Measurements from ENCODE around the gene USP10.

The USP10 gene

DNA sequence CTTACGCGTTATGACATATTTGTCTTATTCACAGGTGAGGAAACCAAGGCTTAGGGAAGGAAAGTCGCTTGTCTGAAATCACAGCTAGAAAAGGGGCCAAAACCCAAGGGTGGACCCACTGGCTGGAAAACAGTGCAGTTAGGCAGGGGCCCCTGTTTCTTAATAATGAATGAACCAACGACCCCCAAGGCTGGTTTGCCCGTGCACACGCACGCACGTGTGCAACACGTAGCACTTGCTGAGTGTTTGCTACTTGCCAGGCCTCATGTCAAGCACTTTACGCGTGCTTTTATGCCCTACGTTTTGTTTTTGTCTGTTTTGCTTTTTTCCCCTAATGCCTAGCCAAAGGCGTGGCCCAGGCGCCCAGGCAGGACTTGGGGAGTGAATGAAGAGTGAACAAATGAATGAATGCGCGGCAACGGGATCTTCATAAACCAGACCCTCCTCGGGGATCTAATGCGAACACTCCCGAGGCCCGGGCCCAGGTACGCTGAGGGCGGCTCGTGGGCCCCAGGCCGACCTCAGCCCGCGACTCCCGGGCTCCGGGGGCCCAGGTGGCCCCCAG lies 571 bp upstream of the USP10 start:
- no peak for DNase-seq (ENCODE audit: low read depth)

DNA sequence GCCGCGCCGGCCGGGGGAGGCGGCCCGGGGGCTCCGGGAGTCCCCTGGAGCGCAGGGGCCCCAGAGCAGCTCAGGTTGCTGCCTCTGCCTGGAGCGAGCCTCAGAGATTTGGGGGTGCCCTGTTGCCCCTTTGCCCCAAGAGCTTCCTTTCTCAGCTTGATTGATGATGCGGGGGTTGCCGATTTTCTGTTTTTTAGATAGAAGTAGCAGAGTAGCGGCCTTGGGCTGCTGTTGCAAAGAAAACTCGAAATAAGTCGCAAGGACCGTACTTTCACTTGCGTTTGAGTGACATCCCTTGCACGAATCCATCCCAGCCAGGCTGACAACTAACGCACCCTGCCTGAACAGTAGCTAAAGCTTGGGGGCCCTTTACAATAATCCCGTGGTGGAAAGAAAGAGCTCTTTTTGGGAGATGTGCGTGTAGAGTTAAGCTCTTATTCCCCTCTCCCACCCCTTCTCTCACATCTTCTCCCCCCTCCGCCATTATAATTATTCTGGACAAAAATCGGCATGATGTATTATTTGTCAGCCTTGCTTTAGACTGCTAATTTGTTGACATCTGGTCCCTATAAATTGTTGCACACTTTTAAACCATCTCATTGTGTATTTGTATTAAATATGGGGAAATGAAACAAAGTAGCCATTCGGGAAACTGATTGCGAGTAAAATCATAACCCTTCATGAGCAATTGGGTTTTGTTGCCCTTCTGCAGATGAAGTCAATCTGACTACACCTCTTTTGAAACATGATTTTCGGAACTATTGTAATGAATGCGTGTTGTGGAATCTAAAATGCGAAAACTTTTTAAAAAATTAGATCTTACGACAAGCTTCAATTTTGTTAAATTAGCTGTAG lies 873 bp downstream of the USP10 start:
- DNase-seq (ENCODE audit: low read depth): no peak

DNA sequence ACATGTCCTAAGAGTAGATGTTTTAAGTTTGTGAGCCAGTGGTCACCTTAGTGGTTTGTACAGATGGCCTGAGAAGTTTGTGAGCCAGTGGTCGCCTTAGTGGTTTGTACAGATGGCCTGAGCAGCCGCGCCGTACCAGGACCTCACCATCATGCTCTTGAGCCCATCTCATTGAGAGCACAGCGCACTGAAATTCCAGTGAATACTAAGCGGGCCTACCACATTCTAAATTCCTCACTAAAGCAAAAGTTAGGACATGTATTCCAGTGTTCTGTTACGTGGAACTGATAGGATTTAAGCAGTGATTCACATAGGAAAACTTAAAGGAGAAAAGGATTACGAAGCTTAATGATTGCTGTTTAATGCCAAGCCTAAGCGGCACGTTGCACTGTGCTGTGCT lies 3.9 kb downstream of the USP10 start:
- no peak for DNase-seq (ENCODE audit: low read depth)

DNA sequence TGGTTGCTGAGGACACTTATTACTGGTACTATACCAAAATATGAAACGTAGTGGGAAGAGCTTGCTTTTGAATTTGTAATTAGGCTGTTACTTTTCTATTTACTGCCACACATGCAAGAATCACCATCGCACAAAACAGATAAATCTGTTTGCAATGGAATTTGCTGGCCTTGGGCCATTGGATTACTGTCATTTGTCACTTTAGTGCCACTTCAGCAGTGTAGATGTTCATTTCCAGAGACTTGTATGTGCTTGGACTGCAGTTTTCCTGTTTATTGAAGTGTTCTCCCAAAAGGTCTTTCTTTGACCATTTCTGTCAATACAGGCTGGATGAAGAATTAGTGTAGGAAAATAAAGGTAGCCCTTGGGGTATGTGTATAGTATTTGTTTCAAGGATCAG lies 4.5 kb downstream of the USP10 start:
- no peak for DNase-seq (ENCODE audit: low read depth)

DNA sequence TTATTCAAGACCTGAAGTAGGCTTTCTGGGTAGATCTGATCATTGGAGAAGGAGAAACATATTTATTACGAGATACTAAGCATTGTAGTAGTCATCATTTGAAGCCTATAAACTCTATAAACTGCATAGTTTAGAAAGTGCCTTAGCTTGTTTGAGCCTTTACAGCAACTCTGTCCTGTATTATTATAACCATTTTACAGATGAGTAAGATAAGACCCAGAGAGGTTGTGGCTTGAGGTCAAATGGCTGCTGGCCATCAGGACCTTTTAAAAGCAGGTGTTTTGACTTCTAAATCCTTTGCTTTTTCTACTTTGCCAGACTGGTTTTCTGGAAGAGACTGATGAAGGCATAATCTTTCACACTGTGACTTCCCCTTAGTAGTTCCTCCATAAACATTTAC lies 7.1 kb downstream of the USP10 start:
- no peak for DNase-seq (ENCODE audit: low read depth)

DNA sequence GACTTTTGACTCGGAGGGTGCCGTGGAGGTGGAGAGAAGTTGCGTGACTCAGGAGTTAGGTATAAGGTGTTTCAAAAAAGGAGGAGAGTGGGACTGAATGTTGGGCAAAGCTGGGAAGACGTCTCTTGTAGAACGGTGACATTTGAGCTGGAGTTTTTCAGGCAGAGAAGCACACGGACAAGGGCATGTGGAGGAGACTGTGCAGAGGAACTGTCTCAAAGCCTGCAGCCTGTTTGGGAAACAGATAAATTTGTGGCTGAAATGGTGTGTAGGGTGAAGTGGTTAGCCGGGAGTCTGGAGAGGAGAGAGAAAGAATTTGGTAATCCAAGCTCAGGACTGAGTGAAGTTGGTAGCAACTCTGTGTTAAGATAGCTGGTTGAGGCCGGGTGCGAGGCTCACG lies 9.8 kb downstream of the USP10 start:
- no peak for DNase-seq (ENCODE audit: low read depth)

DNA sequence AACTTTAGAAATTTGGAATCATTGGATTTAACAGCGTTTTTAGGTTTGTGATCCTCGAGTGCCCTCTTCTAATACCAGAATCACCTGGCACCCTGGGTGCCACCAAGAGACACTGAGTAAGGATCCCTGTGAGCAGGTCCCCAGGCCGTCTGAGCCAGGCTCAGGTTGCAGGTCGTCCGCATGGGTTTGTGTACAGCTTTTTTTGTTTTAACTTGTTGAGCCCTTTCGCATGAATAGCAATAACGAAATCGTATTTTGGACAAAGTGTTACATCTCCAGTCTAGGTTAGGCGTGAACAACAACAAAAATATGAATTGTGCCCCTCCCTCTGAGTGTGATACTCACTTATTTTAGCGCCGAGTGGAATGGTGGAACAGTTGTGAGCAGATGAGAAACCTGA lies 10.9 kb downstream of the USP10 start:
- DNase-seq (ENCODE audit: low read depth): no peak

DNA sequence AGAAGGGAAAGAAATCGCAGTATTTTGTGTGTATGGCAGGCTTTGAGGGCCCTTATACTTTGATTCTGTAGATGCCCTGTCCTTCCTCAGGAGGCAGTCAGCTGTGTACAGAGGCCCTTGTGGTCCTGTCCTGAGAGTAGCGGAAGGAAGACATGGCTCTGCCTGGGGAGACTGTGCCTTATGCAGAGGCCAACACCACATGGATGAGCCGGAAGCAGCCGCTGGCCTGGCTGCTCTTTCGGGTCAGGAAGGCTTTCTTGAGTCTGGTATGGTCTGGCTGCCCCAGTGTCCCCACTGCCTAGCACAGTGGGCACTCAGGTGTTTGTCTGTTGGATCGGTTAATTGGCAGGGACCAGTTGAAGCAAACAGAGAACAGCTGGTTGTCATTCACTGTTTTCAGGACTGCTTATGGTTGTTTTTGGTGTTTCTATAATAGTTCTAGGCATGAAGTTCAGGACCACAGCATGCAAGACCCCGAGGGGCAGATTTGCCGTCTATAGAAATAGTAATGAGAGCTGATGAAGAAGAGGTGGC lies 12.4 kb downstream of the USP10 start:
- no peak for DNase-seq (ENCODE audit: low read depth)

DNA sequence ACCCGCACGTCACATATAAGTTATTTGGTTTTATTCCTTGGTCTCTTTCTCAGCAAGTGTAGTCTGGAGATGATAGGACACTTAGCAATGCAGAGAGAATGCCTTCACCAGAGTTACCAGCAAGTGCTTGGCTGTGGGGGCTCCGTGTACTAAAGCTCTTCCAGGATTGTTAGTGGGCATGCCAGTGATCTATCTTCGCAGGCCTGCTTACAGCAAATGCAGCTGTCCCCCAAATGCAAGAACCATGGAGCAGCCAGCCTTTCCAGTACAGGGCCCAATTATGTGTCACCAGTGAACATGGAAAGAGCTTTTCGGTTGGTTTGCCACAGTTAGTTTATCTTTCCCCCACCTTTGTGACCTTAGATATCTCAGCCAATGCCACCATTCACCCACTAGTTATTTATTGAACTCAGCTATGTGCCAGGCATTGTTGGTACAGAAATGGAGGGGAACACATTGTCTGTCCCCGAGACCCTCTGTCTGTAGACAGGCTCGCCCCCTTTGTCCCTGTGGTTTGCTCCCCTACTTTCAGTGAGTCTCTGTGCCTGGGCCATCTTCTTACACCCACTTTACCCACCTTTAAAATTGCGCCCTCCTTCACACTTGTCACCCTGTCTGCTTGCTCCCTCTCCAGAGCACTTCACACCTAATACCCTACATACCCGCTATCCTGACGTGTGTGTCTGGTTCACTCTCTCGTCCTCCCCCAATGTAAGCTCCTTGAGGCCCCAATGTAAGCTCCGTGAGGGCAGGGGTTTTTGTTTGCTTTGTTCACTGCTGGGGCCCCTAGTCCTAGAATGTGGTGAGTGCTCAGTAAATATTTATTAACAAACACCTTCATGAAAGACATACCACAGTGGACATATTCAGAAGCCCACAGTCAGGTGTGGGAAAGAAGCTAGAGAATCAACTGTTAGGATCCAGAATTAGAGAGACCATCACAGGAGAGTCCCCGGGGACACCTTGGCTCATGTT lies 13.3 kb downstream of the USP10 start:
- DNase-seq (ENCODE audit: low read depth): no peak

DNA sequence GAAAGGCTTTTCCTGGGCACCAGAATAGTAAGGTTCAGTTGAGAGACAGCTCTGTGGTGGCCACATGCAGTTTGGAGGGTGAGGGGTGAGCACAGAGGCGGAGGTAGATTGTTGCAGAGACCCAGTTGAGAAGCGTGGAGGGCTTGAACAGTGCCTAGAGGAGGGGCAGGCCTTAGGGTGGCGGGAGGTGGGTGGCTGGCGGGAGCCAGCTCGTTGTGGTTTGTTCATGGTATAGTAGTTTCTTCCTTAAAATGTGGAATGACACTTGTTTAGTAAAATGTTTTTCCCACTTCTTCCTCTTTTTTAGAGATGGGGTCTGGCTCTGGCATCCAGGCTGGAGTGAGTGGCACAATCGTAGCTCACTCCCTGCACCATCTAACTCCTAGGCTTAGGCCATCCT lies 14.2 kb downstream of the USP10 start:
- no peak for DNase-seq (ENCODE audit: low read depth)

DNA sequence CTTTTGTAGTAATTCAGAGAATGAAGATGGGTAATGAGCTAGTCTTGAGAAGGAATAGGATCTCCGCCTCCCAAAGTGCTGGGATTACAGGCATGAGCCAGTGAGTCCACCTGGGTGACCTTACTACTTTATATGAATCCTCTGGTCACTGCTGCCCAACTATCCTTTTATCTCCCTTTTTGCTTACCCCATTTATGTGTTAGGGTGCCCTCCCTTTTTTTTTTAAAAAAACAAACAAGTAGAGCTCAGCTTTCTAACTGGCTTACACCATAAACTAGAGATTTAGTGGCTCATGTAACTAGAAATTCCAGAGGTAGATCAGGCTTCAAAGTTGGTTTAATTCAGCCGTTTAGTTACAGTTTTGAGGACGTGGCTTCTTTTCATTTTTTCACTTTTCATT lies 15.6 kb downstream of the USP10 start:
- no peak for DNase-seq (ENCODE audit: low read depth)

DNA sequence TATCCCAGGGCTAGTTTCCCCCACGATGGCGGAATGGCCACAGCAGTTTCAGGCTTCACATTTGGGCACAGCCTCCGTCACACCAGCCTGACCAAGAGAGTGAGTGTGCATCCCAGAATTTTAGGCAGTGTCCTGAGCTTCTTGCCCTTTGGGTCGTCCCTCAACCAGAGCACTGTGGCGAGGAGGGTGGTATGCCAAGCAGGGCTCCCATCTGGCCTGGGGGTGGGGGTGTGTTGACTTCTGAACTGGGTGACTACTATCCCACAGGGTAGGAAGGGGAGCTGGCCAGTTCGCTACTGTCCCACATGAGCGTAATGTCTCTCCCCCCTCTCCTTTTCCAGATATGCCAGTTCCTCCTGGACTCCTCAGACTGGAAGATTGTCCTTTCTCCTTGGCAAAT lies 16.1 kb downstream of the USP10 start:
- no peak for DNase-seq (ENCODE audit: low read depth)

DNA sequence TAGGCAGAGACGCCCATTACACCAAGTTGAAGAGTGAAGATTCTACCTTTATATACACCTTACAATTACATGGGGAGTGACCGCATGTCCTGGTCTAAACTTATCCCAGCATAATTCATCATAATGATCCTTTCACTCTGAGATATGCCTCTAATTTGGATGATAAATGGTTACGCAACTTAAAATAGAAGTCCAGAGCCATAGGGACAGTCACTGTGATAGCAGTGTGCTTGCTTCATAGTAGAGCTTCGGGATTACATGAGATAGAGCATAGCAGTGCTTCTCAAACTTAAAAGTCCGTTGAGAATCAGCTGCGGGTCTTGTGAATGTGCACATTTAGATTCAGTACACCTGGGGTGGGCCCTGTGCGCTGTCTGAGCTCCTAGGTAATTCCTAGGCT lies 16.9 kb downstream of the USP10 start:
- no peak for DNase-seq (ENCODE audit: low read depth)

DNA sequence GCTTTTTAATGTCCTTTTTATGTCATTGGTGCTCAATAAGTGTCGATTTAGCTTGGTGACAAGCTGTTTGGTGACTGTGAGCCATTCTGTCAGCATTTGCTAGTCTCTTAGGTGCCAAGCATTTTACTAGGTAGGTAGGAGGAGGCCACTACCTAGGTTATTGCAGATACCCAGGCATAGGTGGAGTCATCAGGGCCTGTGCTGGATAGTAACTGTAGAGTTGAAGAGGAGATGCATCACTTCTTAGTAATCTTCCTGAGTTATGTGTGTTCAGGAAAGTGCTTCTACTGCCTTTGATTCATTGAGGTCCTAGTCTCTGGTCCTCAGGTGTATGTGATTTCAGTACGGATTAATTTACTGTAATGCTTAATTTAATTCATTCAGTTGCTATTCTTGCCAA lies 17.7 kb downstream of the USP10 start:
- DNase-seq (ENCODE audit: low read depth): no peak

DNA sequence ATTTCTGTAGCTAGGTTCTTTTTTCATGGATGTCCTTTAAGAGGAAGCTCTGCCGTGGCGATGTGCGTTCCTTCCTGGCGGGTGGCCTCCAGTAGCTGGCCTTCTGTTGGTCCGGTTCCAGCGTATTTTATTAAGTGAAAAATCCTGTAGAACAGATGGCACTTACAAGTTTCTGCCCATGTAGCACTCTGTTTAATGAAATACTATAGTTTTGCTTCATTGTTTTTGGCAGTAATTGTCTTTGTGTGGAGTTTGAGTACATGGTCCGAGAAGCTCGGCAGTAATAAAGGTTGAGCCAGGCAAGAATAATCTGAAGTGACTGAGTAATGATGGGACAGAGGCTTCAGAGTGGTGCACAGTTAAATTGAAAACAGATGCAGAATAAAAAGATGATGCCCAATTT lies 20.4 kb downstream of the USP10 start:
- DNase-seq (ENCODE audit: low read depth): no peak

DNA sequence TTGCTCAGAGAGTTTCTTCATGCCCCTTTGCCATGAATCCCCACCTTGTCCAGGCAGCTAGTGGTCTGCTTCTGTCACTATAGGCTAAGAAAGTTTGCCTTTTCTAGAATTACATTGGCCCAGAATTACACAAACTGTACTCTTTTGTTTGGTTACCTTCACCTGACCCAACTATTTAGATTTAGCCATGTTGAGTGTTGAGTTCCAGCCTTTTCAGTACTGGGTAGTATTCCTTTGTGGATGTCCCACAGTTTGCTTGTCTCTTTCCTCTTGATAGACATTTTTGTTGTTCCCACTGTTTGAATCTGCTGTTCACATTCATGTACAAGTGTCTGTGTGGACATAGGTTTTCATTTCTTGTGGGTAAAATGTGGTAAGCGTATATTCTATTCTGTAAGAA lies 22.3 kb downstream of the USP10 start:
- DNase-seq (ENCODE audit: low read depth): no peak

DNA sequence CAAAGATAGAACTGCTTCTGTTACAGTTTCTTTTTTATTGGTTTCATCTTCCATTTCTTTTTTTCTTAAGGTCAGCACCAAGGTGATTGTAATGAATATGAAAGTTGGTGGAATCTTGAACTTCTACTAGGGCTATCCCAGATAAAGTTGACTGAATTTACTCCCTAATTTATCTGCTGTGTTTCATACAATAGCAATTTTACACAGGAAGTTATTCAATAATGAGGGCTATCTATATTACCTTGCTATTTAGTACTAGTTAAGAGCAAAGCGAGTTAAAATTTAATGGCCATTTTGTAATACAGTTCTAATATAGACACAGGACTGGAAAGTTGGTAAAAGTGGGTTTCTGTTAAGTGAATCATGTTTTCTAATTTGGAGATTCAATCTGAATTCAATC lies 24.1 kb downstream of the USP10 start:
- no peak for DNase-seq (ENCODE audit: low read depth)

DNA sequence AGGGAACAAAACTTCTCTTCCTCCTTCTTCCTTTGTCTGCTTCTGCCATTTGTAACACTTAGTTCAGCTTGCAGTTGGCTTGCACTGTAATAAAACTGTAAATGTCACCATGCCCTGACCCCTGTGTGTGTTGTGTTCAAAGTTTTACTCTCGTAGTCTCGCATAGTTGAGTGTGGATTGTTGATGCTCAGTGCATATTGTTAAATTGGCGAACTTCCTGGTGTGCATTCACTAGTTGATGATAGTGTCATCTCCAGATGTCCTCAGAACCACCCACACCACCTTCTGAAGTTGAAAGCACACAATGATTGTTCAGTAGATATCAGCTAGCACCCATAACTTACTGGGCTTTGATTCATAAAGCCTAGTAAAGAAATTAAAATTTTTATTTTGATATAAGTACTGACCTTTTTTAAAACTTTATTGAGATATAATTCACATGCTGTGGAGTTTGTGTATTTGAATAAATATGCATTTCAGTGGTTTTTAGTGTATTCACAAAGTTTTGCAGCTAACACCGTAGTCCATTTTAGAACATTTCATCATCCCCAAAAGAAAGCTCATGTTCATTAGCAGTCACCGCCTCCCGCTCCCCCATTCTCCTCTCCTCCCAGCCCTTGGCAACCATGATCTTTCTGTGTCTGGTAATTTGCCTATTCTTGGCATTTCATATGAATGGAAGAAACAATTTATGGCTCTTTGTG lies 25.0 kb downstream of the USP10 start:
- DNase-seq (ENCODE audit: low read depth): no peak

DNA sequence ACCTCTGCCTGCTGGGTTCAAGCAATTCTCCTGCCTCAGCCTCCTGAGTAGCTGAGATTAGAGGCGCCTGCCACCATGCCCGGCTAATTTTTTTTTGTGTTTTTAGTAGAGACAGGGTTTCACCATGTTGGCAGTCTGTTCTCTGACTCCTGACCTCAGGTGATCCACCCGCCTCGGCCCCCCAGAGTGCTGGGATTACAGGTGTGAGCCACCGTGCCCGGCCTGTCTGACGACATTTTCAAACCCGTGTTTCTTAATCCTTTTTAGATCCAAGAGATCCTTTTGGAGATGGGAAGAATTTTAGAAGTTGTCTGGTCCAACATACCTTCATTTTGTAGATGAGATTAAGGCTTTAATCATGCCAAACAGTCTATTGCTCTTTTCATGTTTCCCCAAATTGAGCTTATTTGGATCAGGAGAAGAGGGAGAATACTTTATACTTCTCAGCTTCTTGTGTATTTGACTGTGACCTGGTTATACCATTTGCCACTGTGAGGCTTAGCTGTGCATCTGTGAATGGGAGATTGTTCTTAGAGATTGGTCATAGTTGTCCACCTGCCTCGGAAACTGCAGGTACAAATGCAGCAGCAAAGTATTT lies 25.8 kb downstream of the USP10 start:
- DNase-seq (ENCODE audit: low read depth): no peak

DNA sequence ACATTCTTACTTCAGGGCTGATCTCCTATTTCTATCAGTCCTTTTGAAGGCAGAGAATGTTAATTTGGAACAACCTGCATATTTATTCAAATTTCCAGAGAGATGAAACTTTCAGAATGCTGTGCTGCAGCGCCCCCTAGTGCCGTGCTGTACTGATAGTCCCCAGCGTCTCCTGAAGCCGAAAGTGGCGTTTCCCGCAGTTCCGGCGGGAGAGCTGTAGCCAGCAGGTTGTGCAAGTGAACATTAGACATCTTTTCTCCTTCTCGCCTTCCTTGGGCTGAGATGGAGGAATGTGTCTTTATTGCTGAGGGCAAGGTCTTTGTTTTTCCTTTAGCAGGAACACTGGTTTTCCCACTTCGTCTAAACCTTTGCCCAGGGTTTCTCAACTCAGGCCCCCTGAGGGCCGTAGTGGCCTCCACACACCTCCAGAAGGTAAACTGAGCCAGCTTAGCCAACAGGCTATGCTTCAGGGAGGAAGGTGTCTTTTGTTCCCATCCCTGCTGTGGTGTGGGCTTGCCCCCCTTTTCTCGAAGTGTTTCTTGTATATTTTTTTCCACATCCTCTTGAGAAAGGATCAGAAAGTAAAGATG lies 26.4 kb downstream of the USP10 start:
- DNase-seq (ENCODE audit: low read depth): peak; percentile 54

Data from HS-27A (cell line).